Activated T-helper 2 cell treated with anti-CD3 and anti-CD28 coated beads, Interferon-gamma antibody, Interleukin-2, Interleukin-4, amounts not matched to agents 10 μg/mL and 5 μg/mL and 100 μg/mL, durations not matched to agents 14 hours and 24 hours and 36 hours (primary cell): Measurements from ENCODE around the gene MATK. TPM values are rescaled to one million over a fixed set of nuclear protein-coding genes. Genes with fewer than 3 reads are reported as not detected.

Experiments
- DNase-seq: peaks from one replicate; pipeline ENCODE4 v3.0.0; 2021; ENCODE audit warnings: low spot score
- H3K27ac Mint-ChIP-seq: one replicate; pipeline ENCODE4 v1.8.0; 2021; ENCODE audit warnings: mixed read lengths
- H3K27me3 Mint-ChIP-seq: one replicate; pipeline ENCODE4 v1.8.0; 2021; ENCODE audit warnings: low read depth, mixed read lengths
- H3K36me3 Mint-ChIP-seq: one replicate; pipeline ENCODE4 v1.8.0; 2021; ENCODE audit warnings: low read depth, mixed read lengths
- H3K4me1 Mint-ChIP-seq: one replicate; pipeline ENCODE4 v1.8.0; 2021; ENCODE audit warnings: low read depth, mixed read lengths
- H3K4me3 Mint-ChIP-seq: one replicate; pipeline ENCODE4 v1.8.0; 2021; ENCODE audit warnings: low read depth, mild to moderate bottlenecking, moderate library complexity, mixed read lengths
- H3K9me3 Mint-ChIP-seq: one replicate; pipeline ENCODE4 v1.8.0; 2021; ENCODE audit warnings: mixed read lengths
- intact Hi-C: fragments of 100-400 bp; cut with micrococcal nuclease; formaldehyde crosslinking; loops from one replicate; pipeline ENCODE4 v1.15.1; 2023
- total RNA-seq: library from RNA; stranded (reverse); gene quantifications from 2 replicates; pipeline ENCODE4 v1.2.3, GENCODE V29; 2022

MATK gene
- total RNA-seq, 1 donor from 2014 or later: 25.4 TPM

DNA sequence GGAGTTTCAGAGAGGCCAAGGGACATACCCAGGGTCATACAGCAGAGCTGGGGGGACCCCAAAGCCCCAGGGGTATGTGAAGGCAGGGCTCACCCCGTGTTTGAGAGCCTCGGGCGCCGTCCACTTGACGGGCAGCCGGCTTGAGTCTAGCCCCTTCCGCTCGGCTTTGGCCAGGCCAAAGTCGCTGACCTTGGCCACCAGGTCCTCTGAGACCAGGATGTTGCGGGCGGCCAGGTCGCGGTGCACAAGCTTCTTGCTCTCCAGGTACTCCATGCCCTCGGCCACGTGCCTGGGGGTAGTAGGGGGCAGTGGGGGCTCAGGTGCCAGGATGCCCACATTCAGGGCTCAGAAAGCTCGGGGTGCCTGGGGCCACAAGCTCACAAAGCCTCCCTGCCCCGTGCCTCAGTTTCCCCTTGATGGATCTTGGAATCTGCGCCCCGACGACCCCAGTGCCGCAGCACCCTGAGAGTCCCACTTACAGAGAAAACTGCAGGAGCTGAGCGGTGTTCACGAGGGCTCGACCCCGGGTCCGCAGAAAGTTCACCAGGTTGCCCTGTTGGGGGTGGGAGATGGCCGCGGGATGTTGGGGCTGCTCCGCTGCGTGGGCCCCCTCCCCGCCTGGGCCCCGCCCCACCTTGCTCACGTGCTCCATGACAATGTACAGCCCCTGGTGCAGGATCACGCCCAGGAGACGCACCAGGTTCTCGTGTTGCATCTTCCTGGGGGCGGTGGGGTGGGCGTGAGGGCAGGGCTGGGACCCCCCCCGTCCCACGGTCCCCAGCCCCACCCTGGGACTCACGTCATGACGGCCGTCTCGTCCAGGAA lies 7.1 kb downstream of the MATK start:
- no peak overlapping the region for H3K27ac Mint-ChIP-seq
- no peak for DNase-seq
- intact Hi-C loops: no loop called here

DNA sequence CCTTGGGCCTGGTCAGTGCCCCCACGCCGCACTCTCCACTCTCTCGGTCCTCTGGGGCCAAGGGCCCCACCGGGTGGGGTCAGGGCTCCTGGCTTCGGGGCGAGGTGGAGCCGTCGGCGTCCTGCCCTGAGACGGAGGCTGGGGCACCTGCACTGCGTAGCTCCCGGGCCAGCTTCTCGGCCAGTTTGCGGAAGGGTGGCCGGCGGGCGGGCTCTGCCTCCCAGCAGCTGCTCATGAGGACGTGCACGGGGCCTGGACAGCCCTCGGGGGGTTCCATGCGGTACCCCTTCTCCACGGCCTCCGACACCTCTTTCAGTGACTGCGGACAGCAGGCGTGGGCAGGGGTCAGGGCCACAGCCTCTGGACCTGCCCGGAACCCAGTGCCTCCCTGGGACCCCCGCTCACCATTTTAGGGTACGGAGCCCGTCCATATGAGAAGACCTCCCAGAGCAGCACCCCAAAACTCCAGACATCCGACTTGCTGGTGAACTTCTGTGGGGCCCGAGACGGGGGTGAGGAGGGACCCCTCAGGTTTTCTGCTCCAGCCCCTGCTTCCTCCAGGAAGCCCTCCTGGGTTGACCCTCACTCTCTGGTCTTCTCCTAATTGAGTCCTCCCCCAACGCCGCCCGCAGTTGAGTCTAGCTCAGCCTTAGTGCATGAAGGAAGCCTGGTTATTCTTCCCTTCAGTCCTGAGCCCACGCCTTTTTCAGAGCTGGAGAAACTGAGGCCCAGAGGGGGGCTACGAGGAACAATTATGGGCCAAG lies 7.9 kb downstream of the MATK start:
- no peak for DNase-seq
- H3K9me3 Mint-ChIP-seq: peaks cover 15% of the 10 kb centered on the region
- H3K27ac Mint-ChIP-seq: no peak overlapping the region
- H3K4me1 Mint-ChIP-seq: no peaks in the 10 kb centered on the region
- intact Hi-C loops: no loop called here
- H3K4me3 Mint-ChIP-seq: no peak overlapping the region
- H3K36me3 Mint-ChIP-seq: peaks cover 22% of the 10 kb centered on the region
- H3K27me3 Mint-ChIP-seq: no peaks in the 10 kb centered on the region

More for the DNA sequence above, 7.1 kb downstream of the MATK start:
- peaks cover 15% of the 10 kb centered on the region for H3K9me3 Mint-ChIP-seq
- H3K4me1 Mint-ChIP-seq: no peaks in the 10 kb centered on the region
- no peak overlapping the region for H3K4me3 Mint-ChIP-seq
- no peaks in the 10 kb centered on the region for H3K27me3 Mint-ChIP-seq
- peaks cover 26% of the 10 kb centered on the region for H3K36me3 Mint-ChIP-seq

GRCh38 chr19:3776479-3777040 lies 9.6 kb downstream of the MATK start:
- no peaks in the 10 kb centered on the region for H3K27me3 Mint-ChIP-seq
- H3K27ac Mint-ChIP-seq: no peak overlapping the region
- DNase-seq: no peak
- intact Hi-C loops: no loop called here
- H3K36me3 Mint-ChIP-seq: peaks cover 8% of the 10 kb centered on the region
- H3K9me3 Mint-ChIP-seq: peaks cover 3% of the 10 kb centered on the region
- no peaks in the 10 kb centered on the region for H3K4me1 Mint-ChIP-seq
- no peak overlapping the region for H3K4me3 Mint-ChIP-seq

DNA sequence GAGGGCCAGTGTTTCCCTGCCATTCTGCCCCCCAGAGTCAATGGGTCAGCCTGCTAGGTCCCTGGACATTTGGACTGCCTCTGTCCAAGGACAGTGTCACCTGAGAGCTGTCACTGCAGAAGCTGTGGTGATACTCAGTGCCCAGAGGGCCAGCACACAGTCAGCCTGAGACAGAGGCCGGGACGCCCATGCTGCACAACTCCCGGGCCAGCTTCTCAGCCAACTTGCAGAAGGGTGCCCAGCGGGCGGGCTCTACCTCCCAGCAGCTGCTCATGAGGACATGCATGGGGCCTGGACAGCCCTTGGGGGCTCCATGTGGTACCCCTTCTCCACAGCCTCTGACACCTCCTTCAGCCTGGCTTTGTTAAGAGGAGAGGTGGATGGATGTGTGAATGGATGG lies 10.3 kb downstream of the MATK start:
- Mint-ChIP-seq H3K4me3 (no peak overlapping the region), H3K36me3 (peaks cover under 1% of the 10 kb centered on the region), H3K9me3 (no peaks in the 10 kb centered on the region), H3K4me1 (no peaks in the 10 kb centered on the region), H3K27me3 (no peaks in the 10 kb centered on the region), H3K27ac (no peak overlapping the region)
- DNase-seq: no peak
- intact Hi-C loops: no loop called here

DNA sequence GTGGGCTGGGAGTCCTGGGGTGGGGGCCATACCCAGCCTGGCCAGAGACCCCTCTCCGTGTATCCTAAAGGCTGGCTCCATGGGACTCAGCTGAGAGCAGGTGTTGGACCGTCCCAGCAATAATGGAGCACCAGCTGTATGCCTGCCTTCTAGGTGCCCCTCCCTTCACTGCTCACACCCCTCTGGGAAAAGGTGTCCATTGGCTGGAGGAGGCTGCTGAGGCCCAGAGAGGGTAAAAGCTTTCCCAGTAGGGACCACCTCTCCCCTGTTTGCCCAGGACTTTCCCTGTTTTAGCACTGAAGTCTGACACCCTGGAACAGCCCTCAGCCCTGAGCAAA lies 10.8 kb downstream of the MATK start:
- H3K36me3 Mint-ChIP-seq: no peaks in the 10 kb centered on the region
- no peak overlapping the region for H3K4me3 Mint-ChIP-seq
- H3K9me3 Mint-ChIP-seq: no peaks in the 10 kb centered on the region
- intact Hi-C loops: no loop called here
- no peaks in the 10 kb centered on the region for H3K4me1 Mint-ChIP-seq
- no peaks in the 10 kb centered on the region for H3K27me3 Mint-ChIP-seq
- DNase-seq: no peak
- H3K27ac Mint-ChIP-seq: no peak overlapping the region

DNA sequence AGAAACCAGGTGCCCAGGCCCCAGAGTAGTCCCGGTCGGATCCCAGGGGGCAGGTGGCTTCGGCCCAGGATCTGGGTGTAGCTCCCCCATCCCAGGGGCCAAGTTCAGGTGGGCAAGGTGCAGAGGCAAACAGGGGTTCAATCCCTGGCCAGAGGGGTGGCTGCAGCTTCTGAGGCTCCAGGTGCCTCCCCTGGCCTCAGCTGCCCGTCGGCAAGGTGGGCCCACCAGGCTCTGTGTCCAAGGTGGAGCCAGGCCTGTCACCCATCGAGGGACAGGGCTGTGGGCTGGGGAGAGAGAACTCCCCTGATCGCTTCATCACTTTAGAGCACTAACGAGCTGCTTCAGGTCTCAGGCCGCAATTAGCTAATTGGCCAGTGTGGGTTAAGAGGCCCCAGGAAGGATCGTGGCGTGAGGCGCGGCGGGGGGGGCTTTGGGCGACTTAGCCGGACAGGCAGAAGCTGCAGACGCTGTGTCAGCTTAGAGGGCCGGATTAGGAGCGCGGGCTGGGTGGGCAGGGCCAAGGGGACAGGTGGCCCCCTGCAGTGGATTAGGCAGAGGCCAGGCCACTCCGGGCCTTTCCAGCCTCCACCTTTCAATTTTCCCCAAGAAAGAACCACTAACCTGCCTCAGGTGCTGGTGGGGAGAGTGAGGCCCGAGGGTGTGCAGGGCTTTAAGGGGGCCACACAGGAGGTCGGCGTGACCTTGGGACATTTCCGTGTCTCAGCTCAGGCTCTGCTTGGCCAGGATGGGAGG lies 11.4 kb downstream of the MATK start:
- H3K4me3 Mint-ChIP-seq: no peak overlapping the region

GRCh38 chr19:3773814-3774515 lies 12.2 kb downstream of the MATK start:
- H3K27ac Mint-ChIP-seq: no peak overlapping the region
- intact Hi-C loops: no loop called here
- peaks cover 1% of the 10 kb centered on the region for H3K36me3 Mint-ChIP-seq
- no peaks in the 10 kb centered on the region for H3K9me3 Mint-ChIP-seq
- no peaks in the 10 kb centered on the region for H3K27me3 Mint-ChIP-seq
- DNase-seq: no peak
- H3K4me3 Mint-ChIP-seq: no peak overlapping the region
- H3K4me1 Mint-ChIP-seq: no peaks in the 10 kb centered on the region

More for the DNA sequence above, 11.4 kb downstream of the MATK start:
- intact Hi-C loops: no loop called here
- H3K27me3 Mint-ChIP-seq: no peaks in the 10 kb centered on the region
- H3K27ac Mint-ChIP-seq: no peak overlapping the region
- H3K36me3 Mint-ChIP-seq: no peaks in the 10 kb centered on the region
- H3K4me1 Mint-ChIP-seq: no peaks in the 10 kb centered on the region
- no peak for DNase-seq
- no peaks in the 10 kb centered on the region for H3K9me3 Mint-ChIP-seq

DNA sequence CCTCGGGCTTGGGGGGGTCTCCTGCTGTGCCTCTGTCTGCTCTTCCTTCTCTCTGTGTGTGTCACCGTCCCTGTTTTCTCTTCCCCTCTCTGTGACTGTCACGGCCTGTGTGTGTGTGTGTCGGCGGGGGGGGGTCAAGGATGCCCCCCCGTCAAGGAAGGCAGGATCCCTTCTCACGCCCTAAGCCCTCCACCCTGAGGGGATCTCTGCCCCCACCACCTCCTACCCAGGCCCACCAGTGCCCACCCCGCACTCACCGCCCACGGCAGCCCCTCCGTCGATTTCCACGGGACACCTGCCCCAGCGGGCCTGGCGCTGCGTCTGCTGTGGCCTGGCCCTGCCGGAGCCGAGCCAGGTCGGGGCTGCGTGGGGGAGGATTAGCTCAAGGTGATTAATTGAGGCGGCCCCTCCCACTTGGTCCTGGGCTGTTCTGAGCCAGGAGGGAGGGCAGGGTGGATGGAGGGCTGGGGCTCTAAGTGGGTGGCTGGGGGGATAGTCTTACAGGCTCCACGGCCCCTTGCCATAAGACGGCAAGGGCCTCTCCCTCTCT lies 14.2 kb downstream of the MATK start, which contains the start of gene RAX2:
TSS of gene RAX2 (minus strand) at position 323 of the 550 bp plus-strand sequence. CDS start 486 bp downstream, outside the sequence.
- DNase-seq: no peak
- Mint-ChIP-seq H3K27me3 (no peaks in the 10 kb centered on the region), H3K4me1 (no peaks in the 10 kb centered on the region), H3K36me3 (peaks cover 4% of the 10 kb centered on the region), H3K9me3 (no peaks in the 10 kb centered on the region), H3K27ac (no peak within 1 kb of the TSS), H3K4me3 (no peak within 1 kb of the TSS)
- intact Hi-C loops: no loop called here

DNA sequence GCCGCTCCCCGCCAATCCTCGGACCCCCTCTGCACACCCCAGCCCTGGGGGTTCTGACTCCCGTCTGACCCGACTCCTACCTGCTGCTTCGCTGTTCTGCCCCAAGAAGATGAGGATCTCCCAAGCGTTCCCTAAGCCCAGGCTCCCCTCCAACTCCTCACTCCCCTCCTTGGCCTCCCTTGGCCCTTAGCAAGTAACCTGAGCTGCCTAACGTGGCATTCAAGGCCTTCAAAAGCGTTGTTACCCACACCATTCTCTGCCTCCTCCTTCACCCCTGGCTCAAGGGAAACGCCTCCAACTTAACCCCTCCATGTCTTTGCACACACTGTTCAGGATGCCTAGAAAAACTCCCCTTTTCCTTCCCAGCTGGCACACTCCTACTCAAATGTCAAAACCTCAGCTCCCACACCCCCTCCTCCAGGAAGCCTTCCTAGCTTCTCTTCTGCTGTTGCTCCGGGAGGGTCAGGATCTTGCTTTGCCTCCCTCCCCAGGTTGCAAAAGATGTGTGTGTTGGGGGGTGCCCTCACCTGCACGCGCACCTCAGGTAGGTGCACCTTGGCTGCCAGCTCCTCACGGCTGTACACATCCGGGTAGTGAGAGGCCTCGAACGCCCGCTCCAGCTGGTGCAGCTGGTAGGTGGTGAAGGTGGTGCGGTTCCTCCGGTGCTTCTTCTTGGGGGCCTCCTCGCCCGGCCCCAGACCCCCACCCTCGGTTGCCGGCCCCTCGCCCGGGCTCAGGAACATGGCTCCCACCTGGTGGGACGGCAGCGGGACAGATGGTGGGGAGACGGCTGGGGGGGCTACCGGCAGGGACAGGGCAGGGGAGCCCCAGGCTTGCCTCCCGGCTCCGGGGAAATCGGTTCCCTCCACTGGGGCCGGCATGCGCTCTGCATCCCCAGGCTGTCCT lies 14.9 kb downstream of the MATK start:
- intact Hi-C loops: no loop called here
- no peaks in the 10 kb centered on the region for H3K27me3 Mint-ChIP-seq
- no peaks in the 10 kb centered on the region for H3K9me3 Mint-ChIP-seq
- H3K36me3 Mint-ChIP-seq: peaks cover 11% of the 10 kb centered on the region
- no peak for DNase-seq
- no peak overlapping the region for H3K4me3 Mint-ChIP-seq
- no peak overlapping the region for H3K27ac Mint-ChIP-seq
- H3K4me1 Mint-ChIP-seq: peaks cover 4% of the 10 kb centered on the region

GRCh38 chr19:3770136-3770999 lies 15.8 kb downstream of the MATK start:
- H3K4me3 Mint-ChIP-seq: no peak overlapping the region
- H3K36me3 Mint-ChIP-seq: peaks cover 13% of the 10 kb centered on the region
- no peaks in the 10 kb centered on the region for H3K27me3 Mint-ChIP-seq
- no peak overlapping the region for H3K27ac Mint-ChIP-seq
- no peak for DNase-seq
- peaks cover 5% of the 10 kb centered on the region for H3K4me1 Mint-ChIP-seq
- intact Hi-C loops: no loop called here
- H3K9me3 Mint-ChIP-seq: no peaks in the 10 kb centered on the region
